Kidney (tissue), 14 donors: Measurements from ENCODE around the gene IMMT. TPM values are rescaled to one million over a fixed set of nuclear protein-coding genes. Genes with fewer than 3 reads are reported as not detected.

ENCODE experiments used
- DNase-seq, 5 donors: peaks; one replicate each; pipeline ENCODE4 v3.0.0-alpha.2; 2013 to 2020
- FAIRE-seq: peaks from 2 replicates; lab custom pipeline; 2012; peaks lifted over from hg19 to GRCh38; lab: Jason Lieb, UNC
- H3K27ac ChIP-seq, 2 donors: one replicate each; pipeline ENCODE4 v1.7.0; 2013; ENCODE audit warnings: low read depth in 2 of 2, low read length in 2 of 2, inconsistent platforms in 1 of 2
- H3K27me3 ChIP-seq: one replicate; pipeline ENCODE4 v1.7.1; 2013; ENCODE audit warnings: low read length, inconsistent platforms; ENCODE audit not compliant: control insufficient read depth, insufficient read depth
- H3K36me3 ChIP-seq, 3 donors: one replicate each; pipeline versions ENCODE4 v1.7.0 to v1.7.1; 2013; ENCODE audit warnings: low read length in 3 of 3, control low read depth in 1 of 3, inconsistent platforms in 1 of 3; ENCODE audit not compliant: insufficient read depth in 3 of 3, control insufficient read depth in 2 of 3
- H3K4me1 ChIP-seq, 3 donors: one replicate each; pipeline versions ENCODE4 v1.7.0 to v1.7.1; 2013; ENCODE audit warnings: low read length in 3 of 3, inconsistent platforms in 1 of 3, low read depth in 1 of 3; ENCODE audit not compliant: control insufficient read depth in 2 of 3, insufficient read depth in 2 of 3
- H3K4me3 ChIP-seq, 3 donors: one replicate each; pipeline versions ENCODE4 v1.7.0 to v1.8.1; 2013; ENCODE audit warnings: low read length in 3 of 3, control low read depth in 1 of 3, inconsistent platforms in 1 of 3
- H3K9ac ChIP-seq, 3 donors: one replicate each; pipeline versions ENCODE4 v1.7.0 to v1.7.1; 2013; ENCODE audit warnings: low read length in 3 of 3, control low read depth in 1 of 3, inconsistent platforms in 1 of 3
- H3K9me3 ChIP-seq, 3 donors: one replicate each; pipeline versions ENCODE4 v1.7.0 to v1.7.1; 2013; ENCODE audit warnings: low read length in 3 of 3, control low read depth in 1 of 3, inconsistent platforms in 1 of 3; ENCODE audit not compliant: control insufficient read depth in 2 of 3, insufficient read depth in 1 of 3
- CTCF ChIP-seq: IDR thresholded peaks from 3 replicates; pipeline ENCODE4 v1.5.1; 2012; ENCODE audit warnings: mild to moderate bottlenecking, moderate library complexity, borderline replicate concordance; ENCODE audit not compliant: insufficient read depth; ENCODE audit errors: extremely low read depth
- intact Hi-C: fragments of 100-400 bp; cut with DNase I; formaldehyde crosslinking; loops from one replicate; pipeline ENCODE4 v1.11.1; 2022
- polyA plus RNA-seq: library from polyadenylated mRNA; stranded (reverse); fragments of 350-450 nt; fragmentation: Illumina TruSeq; extraction: RNeasy Lipid Tissue Mini Kit (QIAGEN cat#74804); gene quantifications from one replicate; pipeline ENCODE4 v1.2.3, GENCODE V29; 2014; ENCODE audit warnings: low read depth, low replicate concordance; ENCODE audit not compliant: insufficient read depth
- total RNA-seq: library from RNA; stranded (reverse); fragmentation: NEBNext Ultra II Directional; extraction: Animal tissue kit (Norgen Biotek cat#: 25700); gene quantifications from one replicate; pipeline ENCODE4 v1.2.1, GENCODE V29; 2021
- donor health status: control.
- donor health status: control.
- donor health status: control.
- donor health status: control.
- donor health status: control.
- donor health status: DM: yes; HTN: yes; CAD: no.
- donor health status: Normal renal cell carcinoma (clear cell type).

IMMT gene
- total and polyA plus RNA-seq, 2 donors from 2014 or later, result 74.0 to 113 TPM

GRCh38 chr2:86175828-86176227, 19.4 kb downstream of the IMMT start:
- DNase-seq, result no peak
- TF ChIP-seq CTCF, result no peak
- Histone ChIP-seq H3K9me3 (no peaks in the 10 kb centered on the region), H3K9ac (no peak overlapping the region), H3K4me3 (no peak overlapping the region), H3K27ac (no peak overlapping the region), H3K36me3 (peaks cover 2 to 43% (median 13%) of the 10 kb centered on the region in 3 donors), H3K4me1 (no peaks in the 10 kb centered on the region), H3K27me3 (no peaks in the 10 kb centered on the region)
- intact Hi-C loops, result no loop called here
- FAIRE-seq, result no peak

GRCh38 chr2:86174445-86174844, 20.8 kb downstream of the IMMT start:
- Histone ChIP-seq H3K9ac (no peak overlapping the region), H3K27ac (no peak overlapping the region), H3K27me3 (no peaks in the 10 kb centered on the region), H3K4me3 (no peak overlapping the region), H3K9me3 (no peaks in the 10 kb centered on the region), H3K4me1 (no peaks in the 10 kb centered on the region), H3K36me3 (peaks cover 5 to 40% (median 12%) of the 10 kb centered on the region in 3 donors)
- intact Hi-C loops, result no loop called here
- TF ChIP-seq CTCF, result no peak
- DNase-seq (no peak), FAIRE-seq (no peak)

- Histone ChIP-seq H3K4me1 (no peaks in the 10 kb centered on the region), H3K4me3 (no peak overlapping the region), H3K9ac (no peak overlapping the region), H3K27me3 (no peaks in the 10 kb centered on the region), H3K9me3 (no peaks in the 10 kb centered on the region), H3K27ac (no peak overlapping the region), H3K36me3 (peaks cover 9 to 26% (median 13%) of the 10 kb centered on the region in 3 donors)
- intact Hi-C loops, result no loop called here
- TF ChIP-seq CTCF, result no peak
- DNase-seq (no peak), FAIRE-seq (no peak)
These were observed 22.7 kb downstream of the IMMT start for GRCh38 chr2:86172610-86173009.

- FAIRE-seq, result no peak
- no peak overlapping the region for H3K9ac ChIP-seq
- intact Hi-C loops, result no loop called here
- no peaks in the 10 kb centered on the region for H3K4me1 ChIP-seq
- peaks cover 8 to 17% (median 10%) of the 10 kb centered on the region in 3 donors for H3K36me3 ChIP-seq
- no peaks in the 10 kb centered on the region for H3K9me3 ChIP-seq
- TF ChIP-seq CTCF, result no peak
- H3K27ac ChIP-seq, result no peak overlapping the region
- no peaks in the 10 kb centered on the region for H3K27me3 ChIP-seq
- no peak for DNase-seq
- H3K4me3 ChIP-seq, result no peak overlapping the region
These were observed 24.0 kb downstream of the IMMT start for GRCh38 chr2:86171295-86171694.
